SK-N-SH (cell line): ENCODE data around the gene BMP6. TPM values are rescaled to one million over a fixed set of nuclear protein-coding genes. Genes with fewer than 3 reads are reported as not detected.

Experiments
- CTCF ChIA-PET: fragments of 300-600, 350-600 bp; formaldehyde crosslinking; extraction: SDS; loops from one replicate; lab custom pipeline; 2021; lab: Yijun Ruan, JAX
- POLR2A ChIA-PET: fragments of 350-600 bp; sonication (Branson Sonifier 250); formaldehyde crosslinking; extraction: SDS; loops from one replicate; lab custom pipeline; 2020; ENCODE audit warnings: antibody characterized with exemption, inconsistent platforms; lab: Yijun Ruan, JAX
- DNase-seq: peaks from one replicate; pipeline ENCODE4 v3.0.0; 2012
- H2AFZ ChIP-seq: fragments of 200-600 bp; sonication (generic); 2 replicates; pipeline ENCODE4 v1.8.1; 2016; ENCODE audit warnings: antibody characterized with exemption, mild to moderate bottlenecking, low read depth
- H3F3A ChIP-seq: fragments of 200-600 bp; sonication (generic); replicated peaks from 2 replicates; pipeline ENCODE3; 2016; ENCODE audit warnings: antibody characterized with exemption, mild to moderate bottlenecking; ENCODE audit not compliant: insufficient read depth
- H3K27ac ChIP-seq, 2 experiments: fragments of 200-500 bp in 1 of 2; fragments of 200-600 bp in 1 of 2; sonication (Bioruptor generic) in 1 of 2; sonication (generic), shearing (Covaris generic) in 1 of 2; 2 replicates each; pipeline versions ENCODE4 v1.5.1 to v1.6.1; 2014 to 2016; ENCODE audit warnings: low read depth in 2 of 2, inconsistent platforms in 1 of 2, low read length in 1 of 2, mild to moderate bottlenecking in 1 of 2, mixed read lengths in 1 of 2
- H3K27me3 ChIP-seq: fragments of 200-600 bp; sonication (generic), shearing (Covaris generic); 2 replicates; pipeline ENCODE4 v1.6.1; 2016; ENCODE audit warnings: mixed run types; ENCODE audit not compliant: insufficient read depth
- H3K36me3 ChIP-seq, 2 experiments: fragments of 200-500 bp in 1 of 2; fragments of 200-600 bp in 1 of 2; sonication (Bioruptor generic) in 1 of 2; sonication (generic) in 1 of 2; replicated peaks in 1 of 2; 2 replicates each; pipeline versions ENCODE3 to v1.5.1; 2014 to 2016; ENCODE audit warnings: low read length in 1 of 2, mild to moderate bottlenecking in 1 of 2; ENCODE audit not compliant: insufficient read depth in 2 of 2, control insufficient read depth in 1 of 2
- H3K4me1 ChIP-seq, 2 experiments: fragments of 200-500 bp in 1 of 2; fragments of 200-600 bp in 1 of 2; sonication (Bioruptor generic) in 1 of 2; sonication (generic), shearing (Covaris generic) in 1 of 2; 2 replicates each; pipeline versions ENCODE4 v1.5.1 to v1.6.1; 2014 to 2016; ENCODE audit warnings: low read depth in 1 of 2, low read length in 1 of 2, mixed run types in 1 of 2; ENCODE audit not compliant: insufficient read depth in 2 of 2, control insufficient read depth in 1 of 2
- H3K4me2 ChIP-seq: fragments of 200-600 bp; sonication (generic), shearing (Covaris generic); 2 replicates; pipeline ENCODE4 v1.6.1; 2017; ENCODE audit warnings: mixed run types
- H3K4me3 ChIP-seq, 2 experiments: fragments of 200-500 bp in 1 of 2; fragments of 200-600 bp in 1 of 2; sonication (Bioruptor generic) in 1 of 2; sonication (generic), shearing (Covaris generic) in 1 of 2; 2 replicates each; pipeline versions ENCODE4 v1.5.1 to v1.8.1; 2014 to 2016; ENCODE audit warnings: low read depth in 2 of 2, inconsistent platforms in 1 of 2, low read length in 1 of 2, mild to moderate bottlenecking in 1 of 2, mixed read lengths in 1 of 2, moderate library complexity in 1 of 2
- H3K79me2 ChIP-seq: fragments of 200-600 bp; sonication (generic); 2 replicates; pipeline ENCODE4 v1.8.1; 2017; ENCODE audit warnings: mild to moderate bottlenecking; ENCODE audit not compliant: insufficient read depth
- H3K9ac ChIP-seq: fragments of 200-600 bp; sonication (generic); 2 replicates; pipeline ENCODE4 v1.6.1; 2017; ENCODE audit warnings: mixed run types
- H3K9me2 ChIP-seq: fragments of 200-600 bp; sonication (generic); 2 replicates; pipeline ENCODE4 v1.6.1; 2017; ENCODE audit warnings: mixed run types
- H3K9me3 ChIP-seq: fragments of 200-600 bp; sonication (generic); 2 replicates; pipeline ENCODE4 v1.6.1; 2017; ENCODE audit warnings: mixed run types, mild to moderate bottlenecking, moderate library complexity
- H4K20me1 ChIP-seq: fragments of 200-600 bp; sonication (generic); 2 replicates; pipeline ENCODE4 v1.6.1; 2017; ENCODE audit warnings: mild to moderate bottlenecking, mixed run types; ENCODE audit not compliant: insufficient read depth
- EZH2phosphoT487 ChIP-seq: fragments of 200-600 bp; sonication (generic); IDR thresholded peaks from 2 replicates; pipeline ENCODE4 v1.6.1; 2017; ENCODE audit warnings: low read depth, mixed run types, mild to moderate bottlenecking, antibody characterized with exemption, moderate library complexity, borderline replicate concordance
- FOSL2 ChIP-seq: IDR thresholded peaks from 2 replicates; pipeline ENCODE4 v1.4.0; 2012; ENCODE audit warnings: low read depth, mild to moderate bottlenecking, moderate library complexity, borderline replicate concordance
- GABPA ChIP-seq: IDR thresholded peaks from 2 replicates; pipeline ENCODE4 v1.4.0; 2012; ENCODE audit warnings: low read depth, mild to moderate bottlenecking
- JUND ChIP-seq: IDR thresholded peaks from 2 replicates; pipeline ENCODE4 v1.4.0; 2012
- NFIC ChIP-seq: IDR thresholded peaks from 2 replicates; pipeline ENCODE4 v1.4.0; 2012; ENCODE audit warnings: borderline replicate concordance
- RFX5 ChIP-seq: IDR thresholded peaks from 2 replicates; pipeline ENCODE4 v1.6.1; 2012; ENCODE audit warnings: mild to moderate bottlenecking, improper control_type of control experiment, low read length
- TEAD4 ChIP-seq: IDR thresholded peaks from 2 replicates; pipeline ENCODE4 v1.4.0; 2012; ENCODE audit warnings: mild to moderate bottlenecking, borderline replicate concordance; ENCODE audit not compliant: insufficient read depth
- WGBS: methylation state at CpG from one replicate; pipeline ENCODE4 v1.1.6; 2017; ENCODE audit warnings: low lambda C conversion rate; 5-methylcytosine and 5-hydroxymethylcytosine counted together
- polyA plus RNA-seq, 3 experiments: library from polyadenylated mRNA; depleted of rRNA; stranded (reverse); fragments of >200 nt; gene quantifications; 2 replicates each; pipeline ENCODE4 v1.2.3, GENCODE V29; 2012
- TF ChIP-seq, protein P1 (sequence below): IDR thresholded peaks from 2 replicates; pipeline ENCODE4 v1.4.0; 2012; ENCODE audit warnings: low read depth
- TF ChIP-seq, protein P2 (sequence below): IDR thresholded peaks from 2 replicates; pipeline ENCODE4 v1.4.0; 2012; ENCODE audit warnings: low read depth, borderline replicate concordance
- TF ChIP-seq, protein P3 (sequence below): IDR thresholded peaks from 2 replicates; pipeline ENCODE4 v1.4.0; 2012; ENCODE audit warnings: low read depth, borderline replicate concordance

BMP6 gene
- polyA plus RNA-seq, 1 of the 3 experiments (the other 2 are of a cell fraction): not detected

DNA sequence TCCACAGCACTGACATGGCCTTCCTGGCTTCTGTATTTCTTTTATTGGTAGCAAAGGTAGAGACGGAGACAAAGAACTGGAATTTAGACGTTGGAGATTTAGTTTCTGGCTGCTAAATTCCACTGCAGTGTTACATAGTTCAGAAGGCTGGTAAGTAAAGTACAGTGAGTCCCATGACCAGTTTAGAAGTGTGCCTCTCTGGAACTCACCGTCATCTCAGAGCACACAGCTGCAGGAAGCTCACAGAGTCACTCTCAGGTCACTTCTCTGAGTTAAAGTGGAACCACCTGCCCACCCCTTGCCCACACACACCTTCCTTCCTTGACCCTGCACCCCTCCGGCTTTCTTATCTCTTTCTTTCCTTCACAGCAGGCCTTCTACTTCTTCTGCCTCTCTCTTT lies 19.6 kb upstream of the BMP6 start:
- WGBS: 38% methylated on average over 3 of the region's 4 CpGs
- H3K79me2 ChIP-seq: no peaks in the 10 kb centered on the region
- no peak overlapping the region for H3K9ac ChIP-seq
- no peaks in the 10 kb centered on the region for H3K4me1 ChIP-seq
- H2AFZ ChIP-seq: no peak overlapping the region
- no peaks in the 10 kb centered on the region for H4K20me1 ChIP-seq
- H3K27me3 ChIP-seq: no peaks in the 10 kb centered on the region
- POLR2A ChIA-PET: no interaction called here
- CTCF ChIA-PET: no interaction called here
- no peaks in the 10 kb centered on the region for H3F3A ChIP-seq
- DNase-seq: no peak
- no peak overlapping the region for H3K4me2 ChIP-seq
- H3K4me3 ChIP-seq: no peak overlapping the region
- H3K36me3 ChIP-seq: no peaks in the 10 kb centered on the region
- H3K27ac ChIP-seq: no peak overlapping the region
- H3K9me3 ChIP-seq: no peaks in the 10 kb centered on the region
- TF ChIP-seq, protein P1, sequence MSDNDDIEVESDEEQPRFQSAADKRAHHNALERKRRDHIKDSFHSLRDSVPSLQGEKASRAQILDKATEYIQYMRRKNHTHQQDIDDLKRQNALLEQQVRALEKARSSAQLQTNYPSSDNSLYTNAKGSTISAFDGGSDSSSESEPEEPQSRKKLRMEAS: no peak
- TF ChIP-seq TEAD4 (no peak), GABPA (no peak)
- H3K9me2 ChIP-seq: no peaks in the 10 kb centered on the region

DNA sequence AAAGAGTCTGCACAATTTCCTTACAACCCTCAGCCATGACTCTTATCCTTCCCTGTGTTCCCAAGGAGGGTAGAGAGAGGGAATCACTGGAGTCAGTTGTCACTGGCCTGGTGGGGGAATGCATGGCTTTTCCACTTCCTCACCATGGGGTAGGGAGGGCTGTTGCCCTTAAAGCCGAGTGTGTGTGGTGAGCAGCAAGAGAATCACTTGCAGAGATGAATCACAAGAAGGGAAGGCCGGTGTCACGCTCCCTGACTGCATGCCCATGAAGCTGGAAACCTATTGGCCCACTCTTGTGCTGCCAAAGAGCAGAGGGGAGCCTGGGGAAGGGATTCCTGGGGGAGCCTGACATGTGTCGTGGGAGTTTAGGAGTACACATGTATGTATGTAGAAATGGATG lies 18.1 kb upstream of the BMP6 start:
- DNase-seq: no peak
- no peak overlapping the region for H3K4me2 ChIP-seq
- H3K27me3 ChIP-seq: no peaks in the 10 kb centered on the region
- 31% methylated on average over 4 of the region's 4 CpGs for WGBS
- H3K4me3 ChIP-seq: no peak overlapping the region
- H3K9ac ChIP-seq: no peak overlapping the region
- no peaks in the 10 kb centered on the region for H3K9me3 ChIP-seq
- H4K20me1 ChIP-seq: no peaks in the 10 kb centered on the region
- H2AFZ ChIP-seq: no peak overlapping the region; the same call in 1 of the 2 replicates
- H3K36me3 ChIP-seq: no peaks in the 10 kb centered on the region
- TF ChIP-seq EZH2phosphoT487 (no peak), FOSL2 (no peak), RFX5 (no peak), NFIC (no peak), JUND (no peak)
- TF ChIP-seq, protein P2, sequence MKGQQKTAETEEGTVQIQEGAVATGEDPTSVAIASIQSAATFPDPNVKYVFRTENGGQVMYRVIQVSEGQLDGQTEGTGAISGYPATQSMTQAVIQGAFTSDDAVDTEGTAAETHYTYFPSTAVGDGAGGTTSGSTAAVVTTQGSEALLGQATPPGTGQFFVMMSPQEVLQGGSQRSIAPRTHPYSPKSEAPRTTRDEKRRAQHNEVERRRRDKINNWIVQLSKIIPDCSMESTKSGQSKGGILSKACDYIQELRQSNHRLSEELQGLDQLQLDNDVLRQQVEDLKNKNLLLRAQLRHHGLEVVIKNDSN: no peak
- TF ChIP-seq, protein P3, sequence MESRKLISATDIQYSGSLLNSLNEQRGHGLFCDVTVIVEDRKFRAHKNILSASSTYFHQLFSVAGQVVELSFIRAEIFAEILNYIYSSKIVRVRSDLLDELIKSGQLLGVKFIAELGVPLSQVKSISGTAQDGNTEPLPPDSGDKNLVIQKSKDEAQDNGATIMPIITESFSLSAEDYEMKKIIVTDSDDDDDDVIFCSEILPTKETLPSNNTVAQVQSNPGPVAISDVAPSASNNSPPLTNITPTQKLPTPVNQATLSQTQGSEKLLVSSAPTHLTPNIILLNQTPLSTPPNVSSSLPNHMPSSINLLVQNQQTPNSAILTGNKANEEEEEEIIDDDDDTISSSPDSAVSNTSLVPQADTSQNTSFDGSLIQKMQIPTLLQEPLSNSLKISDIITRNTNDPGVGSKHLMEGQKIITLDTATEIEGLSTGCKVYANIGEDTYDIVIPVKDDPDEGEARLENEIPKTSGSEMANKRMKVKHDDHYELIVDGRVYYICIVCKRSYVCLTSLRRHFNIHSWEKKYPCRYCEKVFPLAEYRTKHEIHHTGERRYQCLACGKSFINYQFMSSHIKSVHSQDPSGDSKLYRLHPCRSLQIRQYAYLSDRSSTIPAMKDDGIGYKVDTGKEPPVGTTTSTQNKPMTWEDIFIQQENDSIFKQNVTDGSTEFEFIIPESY: no peak
- POLR2A ChIA-PET: no interaction called here
- H3K79me2 ChIP-seq: no peaks in the 10 kb centered on the region
- no peaks in the 10 kb centered on the region for H3F3A ChIP-seq
- CTCF ChIA-PET: no interaction called here
- no peak overlapping the region for H3K27ac ChIP-seq
- H3K9me2 ChIP-seq: no peaks in the 10 kb centered on the region
- no peaks in the 10 kb centered on the region for H3K4me1 ChIP-seq
